Measurements from ENCODE around the gene MACROD2. TPM values are rescaled to one million over a fixed set of nuclear protein-coding genes. Genes with fewer than 3 reads are reported as not detected.

The MACROD2 gene
- total RNA-seq, 1 experiment from 2014 or later = 1.6 TPM

GRCh38 chr20:15119852-15120487, 1124.7 kb downstream of the MACROD2 start:
- no peak overlapping the region for H4K8ac ChIP-seq (replicated peaks; ENCODE audit: insufficient read length, low read depth, low read length)
- H4K91ac ChIP-seq (ENCODE audit: insufficient read length, low read depth, low read length) = no peak overlapping the region
- H4K20me1 ChIP-seq (ENCODE audit: control insufficient read depth, insufficient read depth, insufficient read length) = no peaks in the 10 kb centered on the region
- no peak overlapping the region for H2AK5ac ChIP-seq (ENCODE audit: insufficient read length, low read length)
- H3K23ac ChIP-seq (ENCODE audit: insufficient read length, low read depth, low read length) = no peak overlapping the region
- DNase-seq = no peak
- Mint-ChIP-seq H3K9me3 (no peaks in the 10 kb centered on the region), H3K4me1 (no peaks in the 10 kb centered on the region), H3K27ac (no peak overlapping the region), H3K36me3 (ENCODE audit: insufficient read depth in 1 of 3, low read depth in 3 of 3) (no peaks in the 10 kb centered on the region), H3K4me3 (no peak overlapping the region), H3K27me3 (ENCODE audit: low read depth) (no peaks in the 10 kb centered on the region)
- no peaks in the 10 kb centered on the region for H3K23me2 ChIP-seq (ENCODE audit: insufficient read length, low read depth, low read length, poor library complexity, severe bottlenecking)
- H2BK15ac ChIP-seq (ENCODE audit: low read depth, low read length) = no peak overlapping the region
- no peak overlapping the region for H3T11ph ChIP-seq (ENCODE audit: low read length)
- no peak overlapping the region for H3K27ac ChIP-seq (ENCODE audit: insufficient read length, low read depth, low read length)
- H3K9ac ChIP-seq (ENCODE audit: extremely low read depth, insufficient read length, low read length) = no peak overlapping the region
- H3K79me2 ChIP-seq (ENCODE audit: insufficient read depth, low read length) = no peaks in the 10 kb centered on the region
- H3K14ac ChIP-seq (ENCODE audit: insufficient read depth, low read length) = no peak overlapping the region
- no peak overlapping the region for H2BK20ac ChIP-seq (ENCODE audit: low read depth, low read length, poor library complexity, severe bottlenecking)
- no peak overlapping the region for H2BK120ac ChIP-seq (ENCODE audit: low read depth, low read length, poor library complexity, severe bottlenecking)
- H2BK12ac ChIP-seq (ENCODE audit: insufficient read length, low read depth, low read length) = no peak overlapping the region
- H3K56ac ChIP-seq (ENCODE audit: insufficient read length, low read depth, low read length) = no peak overlapping the region
- H3K27me3 ChIP-seq (ENCODE audit: insufficient read depth, low read length) = no peaks in the 10 kb centered on the region
- no peak overlapping the region for H2BK5ac ChIP-seq (ENCODE audit: insufficient read length, low read length)
- no peaks in the 10 kb centered on the region for H3K9me3 ChIP-seq (ENCODE audit: control insufficient read depth, low read depth, low read length)
- TF ChIP-seq CTCF (conservative IDR thresholded peaks at IDR 0.05) = no peak
- no CpG with 5 or more reads among the region's 4 CpGs for WGBS (ENCODE audit: extremely low coverage, insufficient read length, low lambda C conversion rate)
- no peak overlapping the region for H3K4ac ChIP-seq (ENCODE audit: low read depth, low read length)
- no peak overlapping the region for H3K4me2 ChIP-seq (ENCODE audit: insufficient read depth, insufficient read length, low read length)
- no peaks in the 10 kb centered on the region for H3K79me1 ChIP-seq (ENCODE audit: insufficient read depth, low read depth, low read length, poor library complexity, severe bottlenecking)
- H3K4me1 ChIP-seq (ENCODE audit: insufficient read depth, low read length) = no peaks in the 10 kb centered on the region
- H3K18ac ChIP-seq (ENCODE audit: insufficient read length, low read depth, low read length) = no peak overlapping the region
- no peak overlapping the region for H4K5ac ChIP-seq (ENCODE audit: insufficient read length, low read depth, low read length)
- H2AFZ ChIP-seq (ENCODE audit: low read length) = no peak overlapping the region

All from H9 (cell line).